Activated CD4-positive, alpha-beta T cell treated with anti-CD3 and anti-CD28 coated beads for 24 hours (primary cell): ENCODE data around the gene XBP1.
"Not testable (repeated sequence)": the region's sequence is repeated elsewhere in the genome, so short reads cannot be mapped to it uniquely, and the experiment has no call there.

Experiments
- DNase-seq, 2 donors: peaks; one replicate each; pipeline ENCODE4 v3.0.0-alpha.2; 2020; ENCODE audit warnings: low read depth in 2 of 2

XBP1 gene

DNA sequence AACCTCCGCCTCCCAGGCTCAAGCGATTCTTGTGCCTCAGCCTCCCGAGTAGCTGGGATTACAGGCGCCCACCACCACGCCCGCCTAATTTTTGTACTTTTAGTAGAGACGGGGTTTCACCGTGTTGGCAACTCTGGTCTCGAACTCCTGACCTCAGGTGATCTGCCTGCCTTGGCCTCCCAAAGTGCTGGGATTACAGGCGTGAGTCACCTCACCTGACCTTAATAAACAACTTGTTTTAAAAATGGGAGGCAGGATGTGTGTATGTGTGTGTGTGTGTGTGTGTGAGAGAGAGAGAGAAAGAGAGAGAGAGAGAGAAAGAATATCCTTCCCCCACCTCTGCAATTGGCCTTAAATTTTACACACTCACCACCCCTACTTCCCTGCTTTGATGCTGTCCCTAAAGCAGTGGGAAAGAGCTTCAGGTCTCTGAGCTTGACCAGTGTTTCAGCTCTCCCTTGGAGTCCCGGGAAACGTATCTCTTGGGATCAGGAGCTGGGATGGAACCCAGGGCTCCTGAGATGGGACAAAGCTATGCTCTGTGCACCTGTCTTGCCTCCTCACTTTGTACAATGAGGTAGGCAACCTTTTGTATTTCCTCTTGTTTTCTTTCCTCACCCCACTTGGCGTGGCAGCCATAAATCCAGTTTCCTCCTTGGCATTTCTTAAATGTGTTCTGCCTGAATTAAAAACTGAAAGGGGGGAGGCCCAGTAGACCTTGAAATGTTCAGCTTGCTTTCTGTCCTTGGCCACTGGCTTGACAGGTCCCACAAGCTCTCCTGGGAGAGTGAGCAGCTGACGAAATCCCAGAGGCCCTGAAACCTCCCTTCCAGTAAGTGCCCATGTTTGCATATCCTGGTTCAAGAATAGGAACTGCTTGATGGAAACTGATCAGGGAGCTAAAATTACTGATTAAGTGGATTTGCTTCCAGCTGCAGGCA is 17.8 kb upstream of the XBP1 start:
- no peak for DNase-seq

DNA sequence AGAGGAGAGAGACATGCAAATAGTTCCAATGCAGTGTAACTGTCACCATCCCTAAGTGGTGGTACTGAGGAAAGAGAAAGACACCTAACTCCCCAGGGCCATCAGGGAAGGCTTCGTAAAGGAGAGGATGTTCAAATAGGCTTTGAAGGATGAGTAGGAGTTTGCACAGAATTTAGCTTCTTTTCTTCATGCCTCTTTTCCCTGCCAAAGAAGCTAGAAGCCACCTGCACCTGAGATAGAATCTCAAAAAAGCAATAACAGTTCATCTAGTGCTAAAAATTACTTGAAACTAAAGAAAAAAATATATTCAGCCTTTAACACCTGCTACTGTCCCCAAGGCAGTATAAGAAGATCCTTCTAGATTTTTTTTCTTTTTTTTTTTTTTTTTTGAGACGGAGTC is 16.7 kb upstream of the XBP1 start:
- DNase-seq, result no peak

DNA sequence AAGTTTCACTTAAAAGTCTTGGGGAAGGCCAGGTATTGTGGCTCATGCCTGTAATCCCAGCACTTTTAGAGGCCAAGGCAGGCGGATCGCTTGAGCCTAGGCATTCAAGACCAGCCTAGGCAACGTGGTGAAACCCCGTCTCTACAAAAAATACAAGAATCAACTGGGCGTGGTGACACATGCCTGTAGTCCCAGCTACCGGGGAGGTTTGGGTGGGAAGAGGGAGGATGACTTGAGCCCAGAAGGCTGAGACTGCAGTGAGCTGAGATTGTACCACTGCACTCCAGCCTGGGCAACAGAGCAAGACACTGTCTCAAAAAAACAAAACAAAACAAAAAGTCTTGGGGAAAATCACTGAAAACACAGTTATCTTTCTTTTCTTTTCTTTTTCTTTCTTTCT is 15.4 kb upstream of the XBP1 start:
- no peak for DNase-seq

DNA sequence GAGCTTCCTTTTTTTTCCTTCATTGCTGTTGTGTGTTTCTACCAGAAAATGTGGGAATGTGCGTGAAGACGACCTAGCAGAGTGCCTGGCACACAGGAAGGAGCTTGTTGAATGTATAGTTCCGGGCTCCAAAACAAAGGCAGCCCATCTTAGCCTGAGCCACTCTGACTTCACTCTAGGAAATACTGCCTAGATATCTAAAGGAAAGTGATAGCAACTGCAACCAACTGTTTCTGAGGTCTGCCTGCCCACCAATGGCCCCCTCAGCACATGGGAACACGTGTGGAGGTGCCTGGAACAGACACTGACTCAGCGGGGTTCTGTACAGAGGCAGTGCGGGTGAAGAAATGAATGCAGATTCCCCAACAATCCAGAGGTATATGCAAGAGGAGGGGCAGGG is 14.7 kb upstream of the XBP1 start:
- DNase-seq, result no peak

DNA sequence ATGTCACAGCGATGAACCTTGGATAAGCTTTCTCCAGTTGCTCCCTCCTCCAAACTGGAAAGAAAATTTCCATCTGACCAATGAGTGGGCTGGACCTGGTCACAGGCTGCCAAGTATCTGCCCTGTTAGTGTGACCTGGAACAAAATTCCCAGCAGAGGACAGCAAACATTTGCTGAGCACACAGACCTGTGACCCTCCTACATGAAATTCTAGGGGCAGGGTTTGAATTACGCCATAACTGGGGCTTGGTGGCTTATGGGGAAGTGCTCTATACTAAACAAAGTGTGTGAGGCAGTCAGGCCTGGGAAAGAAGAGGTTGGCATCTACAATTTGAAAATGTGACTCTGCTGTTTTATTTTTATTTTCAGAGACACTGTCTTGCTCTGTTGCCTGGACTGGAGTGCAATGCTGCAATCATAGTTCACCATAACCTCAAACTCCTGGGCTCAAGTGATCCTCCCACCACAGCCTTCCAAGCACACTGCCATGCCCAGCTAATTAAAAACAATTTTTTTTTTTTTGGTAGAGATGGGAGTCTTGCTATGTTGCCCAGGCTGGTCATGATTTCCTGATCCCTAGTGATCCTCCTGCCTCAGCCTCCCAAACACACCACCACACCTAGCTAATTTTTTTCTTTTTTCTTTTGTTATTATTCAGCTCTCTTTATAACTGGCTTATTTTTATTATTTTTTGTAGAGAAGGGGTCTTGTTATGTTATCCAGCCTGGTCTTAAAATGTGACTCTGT is 13.6 kb upstream of the XBP1 start:
- no peak for DNase-seq

DNA sequence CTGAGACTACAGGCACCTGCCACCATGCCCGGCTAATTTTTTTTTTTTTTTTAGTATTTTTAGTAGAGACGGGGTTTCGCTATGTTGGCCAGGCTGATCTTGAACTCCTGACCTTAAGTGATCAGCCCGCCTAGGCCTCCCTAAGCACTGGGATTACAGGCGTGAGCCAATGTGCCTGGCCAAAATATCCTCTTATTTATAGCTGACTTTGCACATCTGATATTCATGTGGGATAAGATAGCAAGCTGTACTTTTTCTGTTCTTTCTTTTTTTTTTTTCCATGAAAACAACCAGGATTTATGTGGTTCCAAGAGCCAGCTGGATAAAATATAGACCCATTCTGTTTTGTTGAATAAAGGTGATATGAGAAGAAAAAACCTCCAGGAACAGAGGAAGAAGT is 12.1 kb upstream of the XBP1 start:
- DNase-seq, result no peak

DNA sequence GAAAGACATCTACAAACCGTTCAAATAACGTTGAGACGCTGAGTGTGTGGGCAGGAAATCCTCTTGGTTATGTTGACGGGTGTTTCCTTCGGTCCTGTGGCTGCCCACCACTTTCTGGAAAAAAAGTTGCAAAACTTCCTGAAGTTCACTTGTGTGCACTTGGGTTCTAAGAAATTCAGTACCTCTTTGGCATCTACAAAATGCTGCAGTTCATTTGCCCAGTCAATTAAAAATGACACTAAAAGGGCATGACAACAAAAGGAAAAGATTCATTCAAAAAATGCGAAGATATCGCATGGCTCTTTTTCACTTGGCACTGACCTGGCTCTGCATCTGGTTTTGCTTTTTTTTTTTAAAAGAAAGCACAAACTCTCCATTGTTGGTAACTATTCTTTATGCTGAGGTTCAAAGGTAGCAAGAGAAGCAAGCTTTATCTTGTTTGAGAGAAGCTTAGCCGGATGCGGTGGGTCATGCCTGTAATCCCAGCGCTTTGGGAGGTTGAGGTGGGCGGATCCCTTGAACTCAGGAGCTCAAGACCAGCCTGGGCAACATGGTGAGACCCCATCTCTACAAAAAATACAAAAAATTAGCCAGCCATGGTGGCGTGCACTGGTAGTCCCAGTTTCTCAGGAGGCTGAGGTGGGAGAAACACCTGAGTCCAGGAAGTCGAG is 10.6 kb upstream of the XBP1 start:
- DNase-seq, result no peak

DNA sequence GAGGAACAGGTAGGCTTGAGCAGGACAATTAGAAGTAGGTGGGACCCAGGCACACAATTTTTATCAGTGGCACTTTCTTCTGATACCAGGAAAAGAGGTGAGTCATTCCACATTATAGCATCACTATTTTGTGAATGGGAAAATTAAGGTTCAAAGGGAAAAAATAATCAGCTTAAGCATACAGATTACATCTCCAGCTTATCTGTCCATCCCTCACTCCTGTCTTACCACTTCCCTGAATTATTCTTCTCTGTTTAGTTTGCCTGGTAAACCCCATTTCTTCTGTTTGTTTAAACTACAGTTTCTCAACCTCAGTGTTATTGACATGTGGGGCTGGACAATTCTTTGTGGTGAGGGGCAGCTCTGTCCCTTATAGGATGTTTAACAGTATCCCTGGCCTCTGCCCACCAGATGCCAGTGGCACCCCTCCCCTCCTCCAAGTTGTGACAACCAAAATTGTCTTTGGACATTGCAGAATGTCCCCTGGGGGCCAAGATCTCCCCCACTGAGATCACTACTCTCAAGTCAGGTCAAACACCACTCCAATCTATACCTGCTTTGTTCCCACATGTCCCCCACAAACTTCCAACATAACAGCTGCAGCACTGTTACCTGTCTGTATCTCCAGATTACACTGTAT is 8.5 kb upstream of the XBP1 start:
- DNase-seq, result no peak

DNA sequence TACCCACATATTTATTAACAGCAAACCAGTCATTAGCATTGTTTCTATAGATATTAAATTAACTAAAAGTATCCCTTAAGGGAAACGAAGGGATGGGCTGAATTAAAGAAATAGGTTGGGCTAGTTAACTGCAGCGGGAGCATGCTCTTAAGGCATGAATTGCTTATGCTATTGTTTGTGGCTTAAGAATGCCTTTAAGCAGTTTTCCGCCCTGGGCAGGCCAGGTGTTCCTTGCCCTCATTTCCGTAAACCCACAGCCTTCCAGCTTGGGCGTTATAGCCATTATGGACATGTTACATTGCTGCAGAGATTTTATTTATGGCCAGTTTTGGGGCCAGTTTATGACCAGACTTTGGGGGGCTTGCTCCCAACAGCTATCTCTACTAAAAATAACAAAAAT is 5.1 kb upstream of the XBP1 start:
- not testable (repeated sequence) for DNase-seq

DNA sequence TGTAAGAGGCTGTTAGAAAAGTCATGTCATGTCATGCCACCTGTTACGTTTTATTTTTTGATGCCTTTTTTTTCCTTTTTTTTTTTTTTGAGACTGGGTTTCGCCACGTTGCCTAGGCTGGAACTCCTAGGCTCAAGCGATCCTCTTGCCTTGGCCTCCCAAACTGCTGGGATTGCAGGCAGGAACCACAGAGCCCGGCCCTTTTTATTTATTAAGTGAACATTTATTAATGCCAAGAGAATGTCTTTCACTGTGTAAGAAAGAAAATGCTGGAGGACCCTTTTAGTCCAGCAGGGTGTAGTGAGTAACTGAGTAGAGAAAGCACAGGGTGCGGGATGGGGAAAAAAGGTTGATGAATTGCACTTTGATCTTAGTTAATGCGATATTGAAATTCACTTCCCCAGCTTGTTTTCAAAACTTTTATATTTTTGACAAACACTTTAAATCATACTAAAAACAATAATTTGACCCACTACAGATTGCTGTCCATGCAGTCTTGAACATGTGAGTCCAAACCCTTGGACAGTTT is 2.3 kb upstream of the XBP1 start:
- no peak for DNase-seq

DNA sequence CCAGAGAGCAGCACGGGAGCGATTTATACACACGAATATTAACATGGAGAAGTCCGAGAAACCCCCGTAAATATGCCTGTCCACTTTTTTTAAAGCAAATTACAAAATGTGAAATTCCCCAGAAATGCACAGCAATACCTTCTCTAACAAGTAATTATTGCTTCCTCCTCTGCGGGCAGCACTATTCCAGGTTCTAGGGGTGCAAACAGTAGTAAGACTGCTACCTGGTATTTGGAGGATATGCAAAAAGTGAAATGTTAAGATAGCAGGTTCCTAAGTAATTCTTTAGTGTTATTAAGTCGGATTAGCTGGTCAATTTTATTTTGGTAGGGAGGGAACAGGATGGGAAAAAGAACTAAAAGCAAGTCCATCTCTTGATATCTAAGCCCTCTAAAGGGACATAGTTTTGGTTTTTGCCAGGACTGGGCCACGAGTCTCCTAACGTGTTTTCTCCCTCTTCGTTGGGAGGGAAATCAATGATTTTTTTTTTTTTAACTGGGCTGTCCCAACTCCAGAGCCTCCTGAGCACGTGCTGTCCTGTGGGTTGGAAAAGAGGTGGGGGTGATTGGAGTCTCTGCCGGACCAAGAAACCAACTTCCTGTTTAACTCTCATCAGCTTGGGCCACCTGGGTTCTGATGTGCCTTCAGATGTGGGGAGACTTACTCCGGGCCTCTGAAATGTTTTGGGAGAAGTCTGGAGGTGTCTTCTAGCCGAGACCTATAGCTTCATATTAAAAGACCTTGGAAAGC is 1.7 kb upstream of the XBP1 start:
- DNase-seq, result no peak

DNA sequence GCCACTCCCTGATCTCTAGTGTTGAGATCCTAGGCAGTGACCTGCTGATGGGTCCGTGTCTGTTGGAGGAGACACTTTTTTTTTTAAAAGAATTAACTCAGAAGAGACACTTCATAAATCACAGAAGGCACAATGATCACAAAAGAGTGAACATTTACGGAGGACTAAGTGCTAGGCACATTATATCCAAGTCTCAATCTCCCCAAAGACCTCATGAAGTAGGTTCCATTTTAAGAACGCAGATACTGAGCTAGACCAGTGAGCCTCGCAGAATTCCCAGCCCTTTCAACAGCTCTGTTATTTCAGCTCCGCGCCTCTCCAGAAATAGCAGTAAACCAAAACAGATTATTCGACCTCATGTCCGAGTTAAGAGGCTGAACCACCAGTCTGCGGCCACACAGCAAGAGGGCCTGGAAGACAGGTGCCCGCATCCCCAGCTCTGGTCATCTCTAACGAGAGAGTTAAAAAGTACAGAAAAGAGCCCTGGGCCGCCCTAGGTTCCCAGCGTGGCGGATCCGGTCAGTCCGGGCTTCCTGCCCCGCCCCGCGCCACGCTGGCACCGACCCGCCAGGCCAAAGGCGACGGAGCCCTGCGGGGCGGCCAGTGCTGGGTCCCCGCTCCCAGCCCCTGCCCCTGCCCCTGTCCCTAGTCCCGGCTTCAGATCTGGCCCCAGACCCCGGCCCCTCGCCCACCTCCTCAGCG is 612 bp downstream of the XBP1 start:
- DNase-seq, result no peak

DNA sequence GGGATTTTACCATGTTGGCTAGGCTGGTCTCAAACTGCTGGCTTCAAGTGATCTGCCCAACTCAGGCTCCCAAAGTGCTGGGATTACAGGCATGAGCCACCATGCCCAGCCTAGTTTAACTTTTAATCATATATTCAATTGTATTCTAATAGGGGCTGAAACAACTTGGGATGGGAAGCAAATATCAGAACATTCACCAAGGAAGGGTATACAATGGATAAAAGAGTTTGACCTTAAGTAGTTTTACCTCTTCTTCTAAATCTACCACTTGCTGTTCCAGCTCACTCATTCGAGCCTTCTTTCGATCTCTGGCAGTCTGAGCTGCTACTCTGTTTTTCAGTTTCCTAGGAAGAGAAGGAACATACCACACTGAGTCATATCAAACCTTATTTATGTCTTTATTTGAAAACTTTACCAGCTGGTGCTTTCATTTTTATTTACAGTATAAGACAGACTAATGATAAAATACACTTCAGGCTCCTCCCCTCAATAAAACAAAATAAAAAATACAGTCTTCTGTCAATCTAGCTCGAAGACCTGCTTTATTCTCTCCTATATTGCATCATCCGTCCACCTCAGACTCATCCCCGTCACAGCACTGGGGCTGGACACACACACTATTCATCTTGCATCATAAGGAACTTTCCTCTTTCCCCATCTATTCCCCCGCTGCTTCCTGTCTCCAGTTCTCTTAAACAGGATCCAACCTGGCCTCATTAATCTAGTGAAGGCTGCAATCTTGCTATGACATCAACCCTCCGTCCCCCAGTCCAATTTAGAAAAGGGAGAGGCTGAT is 1.4 kb downstream of the XBP1 start:
- no peak for DNase-seq

DNA sequence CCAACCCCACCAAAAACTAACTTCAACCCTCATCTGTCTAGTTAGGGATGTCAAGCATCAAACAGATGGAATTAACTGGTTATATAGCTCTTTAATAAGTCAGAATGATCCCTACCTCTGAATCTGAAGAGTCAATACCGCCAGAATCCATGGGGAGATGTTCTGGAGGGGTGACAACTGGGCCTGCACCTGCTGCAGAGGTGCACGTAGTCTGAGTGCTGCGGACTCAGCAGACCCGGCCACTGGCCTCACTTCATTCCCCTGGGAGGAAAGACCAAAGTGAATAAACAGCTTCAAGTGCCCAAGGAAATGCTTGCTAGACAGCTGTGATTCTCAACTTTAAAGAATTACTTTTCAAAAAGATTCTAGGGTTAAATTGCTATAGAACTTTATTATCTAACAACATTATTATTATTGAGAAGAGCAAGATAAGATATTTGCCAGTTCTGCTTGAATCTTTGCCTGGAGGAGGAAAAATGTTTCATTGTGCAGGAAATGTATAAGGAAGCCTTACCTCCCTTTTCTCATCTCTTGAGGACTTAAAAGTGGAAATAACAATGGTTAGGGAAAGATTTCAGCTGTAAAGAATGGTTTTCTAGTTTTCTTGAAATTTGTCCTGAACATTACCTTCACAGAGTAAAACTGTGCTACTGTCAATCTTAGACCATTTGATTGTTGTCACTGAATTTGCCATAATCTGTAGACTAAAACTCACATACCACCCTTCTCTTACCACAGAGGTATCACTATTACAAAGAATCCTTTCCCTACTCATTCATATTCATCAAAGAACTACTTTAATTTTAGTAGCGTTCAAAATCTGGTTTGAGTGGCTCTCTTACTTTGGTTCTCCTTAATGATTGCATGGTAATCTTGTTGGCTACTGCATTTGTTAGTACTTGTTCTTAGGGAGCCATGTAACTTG is 4.2 kb downstream of the XBP1 start:
- DNase-seq, result no peak

DNA sequence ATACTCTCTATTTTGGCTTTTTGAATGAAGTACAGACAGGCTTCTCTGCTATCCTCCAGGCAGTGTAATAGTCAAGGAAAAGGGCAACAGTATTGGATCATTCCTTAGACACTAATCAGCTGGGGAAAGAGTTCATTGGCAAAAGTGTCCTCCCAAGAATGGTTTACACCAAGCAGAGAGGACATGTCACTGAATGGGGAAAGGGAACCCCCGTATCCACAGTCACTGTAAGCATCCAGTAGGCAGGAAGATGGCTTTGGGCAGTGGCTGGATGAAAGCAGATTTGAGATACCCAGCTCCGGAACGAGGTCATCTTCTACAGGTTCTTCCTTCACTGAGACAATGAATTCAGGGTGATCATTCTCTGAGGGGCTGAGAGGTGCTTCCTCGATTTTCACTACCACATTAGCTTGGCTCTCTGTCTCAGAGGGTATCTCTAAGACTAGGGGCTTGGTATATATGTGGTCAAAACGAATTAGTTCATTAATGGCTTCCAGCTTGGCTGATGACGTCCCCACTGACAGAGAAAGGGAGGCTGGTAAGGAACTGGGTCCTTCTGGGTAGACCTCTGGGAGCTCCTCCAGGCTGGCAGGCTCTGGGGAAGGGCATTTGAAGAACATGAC is 5.2 kb downstream of the XBP1 start:
- no peak for DNase-seq

DNA sequence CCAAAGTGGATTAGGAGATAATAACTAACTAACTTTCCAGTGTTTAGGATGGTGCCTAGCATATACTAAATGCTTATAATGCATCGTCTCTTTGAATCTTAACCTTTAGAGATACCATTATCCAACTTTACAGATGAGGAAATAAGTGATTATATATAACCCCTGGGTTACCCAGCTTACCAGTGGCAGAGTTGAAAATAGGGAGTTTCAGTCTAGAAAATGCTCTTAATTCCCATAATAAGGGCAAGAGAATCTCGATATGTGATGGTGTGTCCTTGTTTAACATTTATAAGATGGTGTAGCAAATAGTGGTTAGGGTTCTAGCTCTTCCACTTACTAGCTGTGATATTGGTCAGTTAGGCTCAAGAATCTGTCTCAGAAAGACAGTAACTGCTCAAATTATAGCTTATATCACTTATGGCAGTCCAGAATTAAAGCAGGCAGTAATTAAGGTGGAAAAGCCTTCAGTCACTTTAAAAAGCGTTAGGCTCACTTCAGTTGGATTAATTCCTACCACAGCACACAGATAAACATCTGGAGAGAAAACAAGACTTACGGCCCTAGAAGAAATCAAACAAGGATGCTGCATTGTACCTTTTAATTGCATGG is 6.3 kb downstream of the XBP1 start:
- no peak for DNase-seq

DNA sequence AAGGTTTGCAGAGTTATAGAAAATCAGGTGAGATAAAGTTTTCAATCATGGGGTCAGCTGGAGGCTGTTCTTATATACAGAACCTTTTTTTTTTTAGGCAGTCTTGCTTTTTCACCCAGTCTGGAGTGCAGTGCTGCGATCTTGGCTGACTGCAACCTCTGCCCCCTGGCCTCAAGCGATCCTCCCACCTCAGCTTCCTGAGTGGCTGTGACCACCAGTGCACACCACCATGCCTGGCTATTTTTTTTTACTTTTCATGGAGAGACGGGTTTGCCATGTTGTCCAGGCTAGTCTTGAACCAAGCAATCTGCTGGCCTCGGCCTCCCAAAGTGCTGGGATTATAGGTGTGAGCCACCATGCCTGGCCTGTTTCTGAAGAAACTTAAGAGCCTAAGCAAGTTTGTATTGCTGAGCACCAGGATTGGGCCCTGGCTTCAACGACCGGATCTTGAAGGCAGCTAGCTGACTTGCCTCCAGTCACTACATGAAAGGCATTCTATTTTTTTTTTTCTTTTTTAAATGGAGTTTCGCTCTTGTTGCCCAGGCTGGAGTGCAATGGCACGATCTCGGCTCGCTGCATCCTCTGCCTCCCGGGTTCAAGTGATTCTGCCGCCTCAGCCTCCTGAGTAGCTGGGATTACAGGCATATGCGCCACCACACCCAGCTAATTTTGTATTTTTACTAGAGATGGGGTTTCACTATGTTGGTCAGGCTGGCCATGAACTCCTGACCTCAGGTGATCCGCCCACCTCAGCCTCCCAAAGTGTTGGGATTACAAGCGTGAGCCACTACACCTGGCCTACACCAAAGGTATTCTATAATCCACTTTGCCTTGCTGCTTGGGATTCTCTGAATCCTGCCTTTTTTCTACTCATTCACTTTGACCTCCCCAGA is 7.6 kb downstream of the XBP1 start:
- DNase-seq, result no peak
